GM19324 (cell line): Measurements from ENCODE around the gene ACTL7A.
"Not testable (repeated sequence)": the region's sequence is repeated elsewhere in the genome, so short reads cannot be mapped to it uniquely, and the experiment has no call there.

Experiments
- ATAC-seq: cut with Tn5 transposase; IDR thresholded peaks from one replicate; pipeline ENCODE4 v1.9.1; 2021; ENCODE audit warnings: mild to moderate bottlenecking, moderate library complexity; ENCODE audit not compliant: unreplicated experiment, low FRiP score

Gene ACTL7A

DNA sequence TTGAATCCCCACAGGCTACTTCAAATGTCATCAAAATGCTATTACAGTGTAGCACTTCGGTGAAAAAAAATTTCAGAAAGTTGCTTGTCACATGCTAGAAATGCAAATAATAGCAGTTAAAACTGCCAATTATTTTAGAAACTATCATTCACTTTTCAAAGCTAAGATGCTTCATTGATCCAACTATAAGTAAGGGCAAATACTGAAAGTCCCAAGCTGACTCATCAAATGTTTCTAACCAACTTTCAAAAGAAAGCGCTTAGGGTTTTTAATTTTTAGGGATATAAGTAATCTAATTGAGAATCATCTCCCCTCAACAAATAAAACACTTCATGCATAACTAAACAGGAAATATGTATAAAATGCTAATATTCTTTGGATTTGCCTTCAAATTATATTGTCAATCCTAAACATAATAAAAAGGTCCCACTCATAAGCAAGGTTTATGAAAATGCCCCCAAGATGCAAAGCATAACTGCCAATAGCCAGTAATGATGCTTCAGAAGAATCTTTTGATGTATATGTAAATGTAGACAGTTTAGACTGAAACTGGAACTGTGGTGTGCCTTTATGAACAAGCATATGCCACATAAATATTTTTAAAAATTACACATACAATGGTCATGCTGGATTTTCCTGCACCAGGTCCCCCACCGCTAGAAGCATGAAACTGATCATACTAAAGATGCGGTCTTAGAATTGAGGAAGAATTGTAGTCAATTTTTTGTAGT, 12.2 kb downstream of the ACTL7A start:
- ATAC-seq, result no peak

DNA sequence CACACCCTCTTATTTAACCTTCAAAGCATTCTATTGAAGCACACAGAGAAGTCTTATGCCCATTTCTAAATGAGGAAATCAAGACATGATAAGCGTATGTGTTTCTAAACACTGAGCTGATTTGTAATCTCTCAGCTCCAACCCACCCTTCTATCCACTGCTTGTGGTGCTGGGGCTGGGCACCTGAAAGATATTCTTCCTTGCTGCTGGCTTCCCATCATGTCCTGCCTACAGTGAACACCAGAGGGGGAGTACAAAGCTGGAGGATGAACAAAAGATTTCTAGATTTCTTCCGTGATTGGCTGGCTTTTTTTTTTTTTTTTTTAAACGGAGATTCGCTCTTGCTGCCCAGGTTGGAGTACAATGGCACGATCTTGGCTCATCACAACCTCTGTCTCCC, 14.4 kb downstream of the ACTL7A start:
- ATAC-seq, result no peak

DNA sequence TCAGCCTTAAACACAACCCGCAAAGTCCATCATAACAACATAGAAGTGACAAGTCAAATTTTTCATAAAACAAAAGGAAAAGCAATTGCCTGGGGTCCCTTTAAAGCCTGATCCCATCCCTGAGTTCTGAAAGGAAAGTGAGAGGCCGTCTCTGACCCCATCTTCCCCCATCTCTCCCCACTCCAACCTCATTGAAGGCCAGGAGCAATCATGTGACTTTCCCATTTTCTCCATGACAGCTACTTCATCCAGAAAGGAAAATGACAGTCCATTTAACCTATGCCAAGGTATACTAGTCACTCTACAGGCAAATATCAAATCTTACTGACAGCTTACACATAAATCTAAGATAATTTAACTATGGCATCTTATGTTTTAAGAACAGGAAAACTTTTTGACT, 15.5 kb downstream of the ACTL7A start:
- no peak for ATAC-seq

DNA sequence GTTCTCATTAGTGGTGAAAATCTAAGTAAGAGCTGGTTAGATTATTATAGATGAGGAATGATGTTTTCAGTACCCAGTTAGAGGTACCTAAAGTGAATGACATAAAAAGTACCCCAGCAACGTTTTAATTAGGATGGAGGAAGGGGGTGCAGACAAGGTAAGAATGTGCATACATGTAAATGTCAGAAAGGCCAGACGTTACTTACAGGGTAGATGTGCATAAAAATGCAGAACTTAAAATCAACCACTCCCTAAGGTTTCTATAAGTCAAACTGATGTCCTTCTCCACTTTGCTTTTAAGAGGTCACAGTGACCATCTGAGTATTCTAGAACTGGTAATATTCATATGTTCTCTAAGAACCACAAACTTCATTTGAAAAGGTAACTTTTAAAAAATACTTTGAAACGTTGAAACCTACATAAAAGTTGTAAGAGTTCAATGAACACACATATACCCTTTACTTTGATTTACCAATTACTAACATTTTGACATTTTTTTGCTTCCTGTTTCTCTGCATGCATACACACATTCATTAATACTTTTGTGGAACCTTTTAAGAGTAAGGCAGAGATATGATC, 18.8 kb downstream of the ACTL7A start:
- no peak for ATAC-seq

DNA sequence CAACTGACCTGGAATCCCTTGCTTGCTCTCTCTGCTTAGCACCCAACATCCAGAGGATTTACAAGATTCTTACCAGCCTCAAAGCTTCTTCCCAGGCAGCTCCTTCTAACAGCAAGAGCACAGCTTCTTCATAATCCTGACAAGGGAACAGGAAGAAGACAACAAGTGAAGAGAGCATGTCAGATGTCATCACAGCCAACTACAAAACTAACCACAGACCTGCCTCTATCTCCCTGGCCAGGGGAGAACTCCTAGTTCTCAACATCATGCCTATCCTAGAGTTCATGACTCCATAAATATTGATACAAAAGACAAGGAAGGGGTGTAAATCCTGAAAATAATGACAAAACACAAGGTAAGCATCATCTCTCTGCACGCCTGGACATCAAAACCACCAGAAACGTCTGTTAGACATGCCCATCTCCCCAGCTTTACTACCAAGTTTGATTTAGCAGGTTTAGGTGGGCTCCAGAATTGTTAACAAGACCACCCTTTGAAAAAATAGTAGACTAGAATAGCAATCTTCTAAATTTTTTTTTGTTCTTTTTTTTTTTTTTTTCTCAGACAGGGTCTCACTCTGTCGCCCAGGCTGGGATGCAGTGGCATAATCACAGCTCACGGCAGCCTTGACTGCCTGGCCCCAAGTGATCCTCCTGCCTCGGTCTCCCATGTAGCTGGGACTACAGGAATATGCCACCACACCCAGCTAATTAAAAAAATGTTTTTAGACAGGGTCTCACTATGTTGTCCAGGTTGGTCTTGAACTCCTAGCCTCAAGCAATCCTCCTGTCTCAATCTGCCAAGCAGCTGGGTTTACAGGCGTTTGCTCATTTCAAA, 20.2 kb downstream of the ACTL7A start:
- ATAC-seq, result no peak

DNA sequence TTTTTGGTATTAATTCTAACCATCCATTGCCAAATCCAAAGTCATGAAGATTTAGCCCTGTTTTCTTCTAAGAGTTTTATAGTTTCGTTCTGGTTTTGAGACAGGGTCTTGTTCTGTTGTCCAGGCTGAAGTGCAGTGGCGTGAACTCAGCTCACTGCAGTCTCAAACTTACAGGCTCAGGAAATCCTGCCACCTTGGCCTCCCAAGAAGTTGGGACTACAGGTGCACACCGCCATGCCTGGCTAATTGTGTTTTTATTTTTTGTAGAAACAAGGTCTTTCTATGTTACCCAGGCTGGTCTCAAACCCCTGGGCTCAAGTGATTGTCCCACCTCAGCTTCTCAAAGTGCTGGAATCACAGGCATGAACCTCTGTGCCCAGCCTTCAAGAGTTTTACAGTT, 21.0 kb downstream of the ACTL7A start:
- no peak for ATAC-seq

DNA sequence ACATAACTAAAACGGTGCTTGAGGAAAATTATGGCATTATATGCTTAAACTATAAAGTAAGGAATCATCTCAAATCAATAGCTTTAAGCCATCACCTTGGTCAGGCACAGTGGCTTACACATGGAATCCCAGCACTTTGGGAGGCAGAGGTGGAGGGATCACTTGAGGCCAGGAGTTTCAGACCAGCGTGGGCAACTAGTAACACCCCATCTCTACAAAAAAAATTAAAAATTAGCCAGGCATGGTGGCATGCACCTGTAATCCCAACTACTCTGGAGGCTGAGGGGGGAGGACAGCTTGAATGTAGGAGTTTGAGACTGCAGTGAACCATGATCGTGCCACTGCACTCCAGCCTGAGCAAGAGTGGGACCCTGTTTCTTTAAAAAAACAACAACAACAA, 22.6 kb downstream of the ACTL7A start:
- no peak for ATAC-seq

DNA sequence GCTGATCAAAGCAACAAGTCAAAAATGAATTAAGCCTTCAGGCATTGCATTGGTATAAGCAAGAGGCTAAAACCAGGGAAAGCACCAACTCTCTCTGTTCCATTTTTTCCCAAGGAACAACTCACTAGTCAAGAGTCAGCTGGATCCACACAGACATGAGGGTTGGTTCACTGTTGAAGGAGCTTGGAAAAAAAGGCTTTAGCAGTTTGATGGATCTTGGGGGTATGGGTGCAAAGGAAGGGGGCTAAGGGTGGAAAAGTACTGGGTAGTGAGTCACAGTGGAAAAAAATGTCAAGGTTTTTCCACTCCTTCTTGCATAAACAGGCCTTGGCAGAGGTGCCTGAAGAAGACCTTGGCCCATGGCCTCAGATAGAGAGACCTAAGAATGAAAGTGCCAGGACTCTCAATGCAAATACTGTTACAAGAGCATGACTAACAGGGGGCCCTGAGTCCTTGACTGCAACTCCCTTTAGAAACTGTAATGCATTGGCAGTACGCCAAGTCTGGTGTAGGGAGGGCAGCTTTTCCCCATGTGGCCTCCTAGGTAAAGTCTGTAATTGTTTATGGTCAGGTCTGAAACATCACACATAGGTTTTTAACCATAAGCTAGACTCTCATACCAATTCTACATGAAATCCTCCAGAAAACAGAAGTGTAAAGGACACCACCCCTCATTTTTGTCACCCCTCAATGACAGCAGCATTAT, 23.7 kb downstream of the ACTL7A start:
- peak; percentile 99 for ATAC-seq

DNA sequence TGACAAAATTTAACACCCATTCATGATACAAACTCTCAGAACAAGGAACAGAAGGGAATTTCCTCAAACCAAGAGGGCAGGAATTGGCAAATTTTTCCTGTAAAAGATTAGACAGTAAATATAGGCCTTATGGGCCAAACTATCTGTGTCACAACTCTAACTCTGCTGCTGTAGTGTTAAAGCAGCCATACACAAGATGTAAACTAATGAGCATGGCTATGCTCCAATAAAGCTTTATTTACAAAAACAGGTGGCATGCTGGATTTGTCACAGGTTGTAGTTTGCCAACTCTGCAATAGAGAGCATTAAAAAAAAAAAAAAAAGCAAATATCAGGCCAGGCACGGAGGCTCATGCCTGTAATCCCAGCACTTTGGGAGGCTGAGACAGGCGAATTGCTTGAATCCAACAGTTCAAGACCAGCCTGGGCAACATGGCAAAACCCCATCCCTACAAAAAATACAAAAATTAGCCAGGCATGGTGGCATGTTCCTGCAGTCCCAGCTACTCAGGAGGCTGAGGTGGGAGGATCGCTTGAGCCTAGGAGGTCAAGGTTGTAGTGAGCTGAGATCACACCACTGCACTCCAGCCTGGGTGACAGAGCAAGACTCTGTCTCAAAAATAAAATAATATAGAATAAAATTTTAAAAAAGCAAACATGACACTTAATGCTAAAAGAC, 24.7 kb downstream of the ACTL7A start:
- not testable (repeated sequence) for ATAC-seq

DNA sequence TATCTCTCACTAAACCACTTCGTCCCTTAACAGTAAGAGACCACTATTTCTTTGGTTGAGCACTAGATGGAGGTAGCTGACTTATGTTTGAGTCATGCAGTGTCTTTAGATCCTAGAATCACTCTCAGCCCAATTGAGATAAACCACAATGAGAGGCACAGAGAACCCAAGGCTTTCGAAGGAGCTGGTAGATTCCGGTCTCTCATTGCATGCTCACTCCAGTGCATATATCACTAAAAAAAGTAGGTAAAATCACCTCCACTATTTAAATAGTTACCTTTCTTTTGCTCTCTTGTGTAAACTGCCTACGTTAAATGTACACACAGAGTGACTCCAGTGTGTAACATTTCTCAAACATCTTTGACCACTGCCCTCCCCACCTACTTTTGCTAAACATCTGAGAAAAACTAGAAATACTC, 27.6 kb downstream of the ACTL7A start:
- no peak for ATAC-seq

DNA sequence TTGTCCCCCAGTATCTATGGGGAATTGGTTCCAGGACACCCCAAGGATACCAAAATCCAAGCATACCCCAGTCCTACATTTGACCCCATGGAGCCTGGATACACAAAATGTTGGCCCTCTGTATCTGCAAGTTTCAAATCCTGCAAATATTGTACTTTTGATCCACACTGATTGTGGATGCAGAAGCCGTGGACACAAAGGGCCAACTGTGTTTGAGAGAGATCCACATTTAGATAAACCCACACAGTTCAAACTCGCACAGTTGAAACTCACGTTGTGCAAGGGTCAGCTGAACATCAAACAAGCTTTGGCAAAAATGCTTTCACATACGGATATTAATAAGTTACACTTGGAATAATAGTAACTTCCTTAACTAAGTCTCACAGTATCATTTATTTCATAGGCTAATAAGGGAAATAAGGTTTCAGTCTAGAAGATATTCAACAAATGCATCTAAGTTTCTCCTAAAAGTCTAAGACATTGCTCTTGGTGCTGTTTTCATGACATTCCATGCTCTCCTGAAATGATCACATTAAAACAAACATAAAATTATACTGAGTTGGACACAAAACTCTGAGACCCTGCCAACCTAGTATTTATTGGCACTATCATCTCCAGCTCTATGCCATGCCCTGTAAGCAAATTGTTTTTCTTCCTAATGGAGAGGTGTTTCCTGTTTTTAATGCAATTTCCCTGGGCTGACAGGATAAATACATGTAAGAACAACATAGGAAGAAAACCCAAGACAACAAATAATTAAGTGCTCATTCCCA, 32.3 kb downstream of the ACTL7A start:
- no peak for ATAC-seq

DNA sequence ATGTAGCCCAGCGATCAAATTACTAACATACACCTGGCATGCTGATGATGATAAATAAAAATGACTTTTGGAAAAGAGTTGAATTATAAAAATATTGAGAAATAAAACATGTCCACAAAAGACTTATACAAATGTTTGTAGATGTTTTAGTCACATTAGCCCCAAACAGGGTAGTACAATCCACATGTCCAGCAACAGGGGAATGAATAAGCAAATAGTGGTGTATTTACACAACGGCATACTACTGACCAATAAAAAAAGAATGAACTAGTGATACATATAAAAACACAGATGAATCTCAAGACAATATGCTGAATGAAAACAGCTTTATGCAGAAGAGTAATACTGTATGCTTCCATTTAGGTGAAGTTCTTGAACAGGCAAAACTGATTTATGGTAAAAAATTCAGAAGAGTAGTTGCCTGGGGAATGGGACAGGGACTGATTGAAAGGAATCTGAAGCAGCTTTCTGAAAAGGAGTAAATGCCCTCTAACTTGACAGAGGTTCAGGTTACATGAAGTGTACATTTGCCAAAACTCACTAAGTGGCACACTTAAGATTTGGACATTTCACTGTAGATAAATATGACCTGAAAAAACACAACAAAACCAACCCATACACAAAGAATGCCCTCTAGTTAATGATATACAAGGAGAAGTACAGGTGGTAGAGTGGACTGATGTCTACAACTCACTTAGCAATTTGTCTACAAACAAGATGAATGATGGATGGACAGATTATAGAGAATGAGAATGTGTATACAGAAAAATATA, 35.4 kb downstream of the ACTL7A start:
- ATAC-seq, result no peak

DNA sequence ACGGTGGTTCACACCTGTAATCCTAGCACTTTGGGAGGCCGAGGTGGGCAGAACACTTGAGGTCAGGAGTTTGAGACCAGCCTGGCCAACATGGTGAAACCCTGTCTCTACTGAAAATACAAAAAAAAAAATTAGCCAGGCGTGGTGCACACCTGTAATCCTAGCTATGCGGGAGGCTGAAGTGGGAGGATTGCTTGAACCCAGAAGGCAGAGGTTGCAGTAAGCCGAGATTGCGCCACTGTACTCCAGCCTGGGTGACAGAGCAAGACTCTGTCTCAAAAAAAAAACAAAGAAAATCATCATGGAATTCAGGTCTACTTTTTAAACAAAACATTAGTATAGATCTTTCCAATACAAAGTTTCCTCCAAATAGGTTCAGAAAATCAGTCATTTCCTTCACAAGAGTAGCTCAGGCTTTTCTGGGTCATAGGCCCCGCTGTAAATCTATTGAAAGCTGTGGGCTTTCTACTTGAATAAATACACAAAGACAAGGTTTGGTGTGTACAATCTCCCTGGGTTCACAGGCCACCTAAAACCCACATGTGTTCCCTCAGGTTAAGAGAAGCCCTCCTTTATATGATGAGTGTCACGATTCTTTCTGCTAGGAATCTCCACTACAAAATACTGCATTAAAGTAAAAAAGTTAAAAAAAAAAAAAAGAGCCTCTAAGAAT, 37.1 kb downstream of the ACTL7A start:
- not testable (repeated sequence) for ATAC-seq

DNA sequence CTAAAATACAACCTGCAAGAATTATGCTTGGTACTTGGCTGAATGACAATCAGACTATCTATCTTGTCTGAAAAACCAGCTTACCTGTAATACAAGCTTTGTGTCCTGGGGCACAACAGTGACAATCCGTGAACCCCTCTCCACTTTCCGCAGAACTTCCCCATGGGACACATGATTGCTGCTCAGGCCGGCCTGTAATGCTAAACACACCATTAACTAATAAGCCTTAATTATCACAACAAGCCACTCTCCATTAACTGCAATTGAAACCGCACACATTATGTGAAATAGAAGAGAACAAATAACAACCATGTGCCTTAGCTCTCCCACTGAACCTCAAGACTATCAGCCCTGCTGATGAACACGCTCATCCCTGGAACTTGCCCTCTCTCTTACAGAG, 38.1 kb downstream of the ACTL7A start:
- ATAC-seq, result no peak

DNA sequence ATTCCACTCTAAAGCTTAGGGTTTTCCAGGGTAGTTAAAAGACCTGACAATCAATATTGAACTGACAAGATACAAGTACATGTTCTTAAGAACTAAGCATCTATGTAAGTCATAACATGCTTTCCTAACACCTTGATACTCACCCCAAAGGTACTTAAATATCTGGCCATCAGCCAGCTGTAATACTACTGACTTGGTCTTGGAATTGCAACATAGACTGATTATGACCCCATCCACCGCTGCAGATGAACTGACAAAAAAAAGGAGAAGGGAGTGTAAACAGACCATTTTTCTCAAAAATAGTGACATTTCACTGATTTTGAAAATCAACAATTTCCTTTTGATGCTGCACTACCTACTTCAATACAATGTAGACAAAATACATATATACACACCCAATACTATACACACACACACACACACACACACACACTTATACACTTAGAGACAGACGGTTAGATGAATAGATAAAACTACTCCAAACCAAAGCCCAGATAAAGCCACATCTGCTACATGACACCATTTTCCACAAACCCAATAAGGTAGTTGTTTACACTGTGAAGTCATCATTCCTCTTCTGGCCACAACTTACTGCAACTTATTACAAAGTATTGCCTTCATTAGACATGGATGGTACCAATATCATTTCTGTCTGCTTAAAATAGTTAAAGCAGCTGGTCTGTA, 41.5 kb downstream of the ACTL7A start:
- no peak for ATAC-seq

DNA sequence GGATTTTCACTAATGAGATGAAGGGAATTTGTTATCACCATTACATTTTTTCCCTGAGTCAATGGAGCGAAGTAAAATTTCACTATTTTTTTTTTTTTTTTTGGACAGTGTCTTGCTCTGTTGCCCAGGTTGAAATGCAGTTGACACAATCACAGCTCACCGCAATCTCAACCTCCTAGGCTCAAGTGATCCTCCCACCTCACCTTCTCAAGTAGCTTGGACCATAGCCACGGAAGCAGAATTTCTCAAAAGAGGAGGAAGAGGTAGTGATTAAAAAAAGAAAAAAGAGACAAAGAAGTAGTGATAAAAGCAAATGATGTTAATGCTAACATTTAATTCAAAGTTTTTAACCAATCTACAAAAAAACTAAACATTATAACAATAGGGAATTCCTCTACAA, 42.1 kb downstream of the ACTL7A start:
- ATAC-seq, result no peak

DNA sequence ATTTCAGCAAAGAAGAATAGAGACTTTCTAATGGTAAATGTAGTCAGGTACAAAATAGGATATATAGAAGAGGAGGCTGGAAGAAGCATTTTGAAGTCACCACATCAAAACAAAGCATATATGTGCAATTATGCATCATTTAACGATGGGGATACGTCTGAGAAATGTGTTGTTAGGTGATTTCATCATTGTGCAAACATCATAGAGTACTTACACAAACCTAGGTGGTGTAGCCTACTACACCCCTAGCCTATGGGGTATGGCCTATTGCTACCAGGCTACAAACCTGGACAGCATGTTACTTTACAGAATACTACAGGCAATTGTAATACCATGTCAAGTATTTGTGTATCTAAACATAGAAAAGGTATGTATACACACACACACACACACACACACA, 43.4 kb downstream of the ACTL7A start:
- no peak for ATAC-seq

DNA sequence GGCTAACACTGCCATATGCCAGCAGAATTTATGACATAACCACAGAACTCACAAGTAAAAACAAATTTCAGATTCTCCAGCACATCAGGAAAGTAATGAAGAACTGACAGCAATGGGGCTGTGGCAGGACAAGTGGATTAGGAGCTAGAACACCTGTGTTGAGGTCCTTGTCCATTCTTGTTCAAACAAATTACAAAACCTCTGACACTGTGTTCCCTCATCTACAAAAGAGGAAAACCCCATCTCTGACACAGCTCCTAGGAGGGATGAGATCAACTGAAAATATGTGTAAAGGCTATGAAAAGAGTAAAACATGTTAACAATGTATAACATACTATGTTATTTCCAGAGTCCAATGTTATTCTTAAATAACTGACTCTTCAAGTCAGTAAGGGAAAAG, 48.3 kb downstream of the ACTL7A start:
- ATAC-seq, result no peak
